Tibial nerve (tissue), 4 donors: ENCODE data around the gene POLR1H.

Experiments
- CTCF ChIP-seq, 5 experiments: fragments of 200-600 bp in 3 of 5; fragments of 450-650 bp in 2 of 5; sonication (generic) in 3 of 5; IDR thresholded peaks; one replicate each; pipeline ENCODE4 v1.5.1; 2016 to 2019; ENCODE audit warnings: antibody characterized with exemption in 5 of 5, mild to moderate bottlenecking in 3 of 5, moderate library complexity in 2 of 5
- EP300 ChIP-seq, 2 donors: sonication (generic); formaldehyde crosslinking; IDR thresholded peaks; one replicate each; pipeline ENCODE4 v1.6.1; 2017; ENCODE audit warnings: antibody characterized with exemption in 2 of 2, mild to moderate bottlenecking in 1 of 2
- POLR2A ChIP-seq, 2 donors: fragments of 450-650 bp; IDR thresholded peaks; one replicate each; pipeline ENCODE4 v1.6.1; 2017; ENCODE audit warnings: antibody characterized with exemption in 2 of 2, mild to moderate bottlenecking in 2 of 2, moderate library complexity in 2 of 2

GRCh38 chr6:30041821-30042220 lies 19.2 kb upstream of the POLR1H start:
- no peak for TF ChIP-seq POLR2A (IDR thresholded peaks at IDR 0.05)
- no peak for TF ChIP-seq CTCF (IDR thresholded peaks at IDR 0.05)
- TF ChIP-seq EP300 (IDR thresholded peaks at IDR 0.05) = no peak
